ENCODE data around the gene PTCD2.

PTCD2 gene

GRCh38 chr5:72379936-72380335 is 59.8 kb downstream of the PTCD2 start:
- no peak for TF ChIP-seq CTCF (IDR thresholded peaks at IDR 0.05; ENCODE audit: borderline replicate concordance, insufficient read depth, low read depth, low read length)
- H3K4me3 ChIP-seq (ENCODE audit: low read depth, low read length) = no peak overlapping the region

- no peak overlapping the region for H3K4me3 ChIP-seq (ENCODE audit: low read depth, low read length)
- no peak for TF ChIP-seq CTCF (IDR thresholded peaks at IDR 0.05; ENCODE audit: borderline replicate concordance, insufficient read depth, low read depth, low read length)
Measured at GRCh38 chr5:72380492-72381274, 60.5 kb downstream of the PTCD2 start.

GRCh38 chr5:72383280-72383679 is 63.1 kb downstream of the PTCD2 start:
- no peak overlapping the region for H3K4me3 ChIP-seq (ENCODE audit: low read depth, low read length)
- no peak for TF ChIP-seq CTCF (IDR thresholded peaks at IDR 0.05; ENCODE audit: borderline replicate concordance, insufficient read depth, low read depth, low read length)

- TF ChIP-seq CTCF (IDR thresholded peaks at IDR 0.05; ENCODE audit: borderline replicate concordance, insufficient read depth, low read depth, low read length) = no peak
Measured at GRCh38 chr5:72383726-72384125, 63.6 kb downstream of the PTCD2 start.

GRCh38 chr5:72386639-72387038 is 66.5 kb downstream of the PTCD2 start:
- TF ChIP-seq CTCF (IDR thresholded peaks at IDR 0.05; ENCODE audit: borderline replicate concordance, insufficient read depth, low read depth, low read length) = no peak
- no peak overlapping the region for H3K4me3 ChIP-seq (ENCODE audit: low read depth, low read length)

More at GRCh38 chr5:72383726-72384125, 63.6 kb downstream of the PTCD2 start:
- H3K4me3 ChIP-seq (ENCODE audit: low read depth, low read length) = no peak overlapping the region

GRCh38 chr5:72387985-72388384 is 67.8 kb downstream of the PTCD2 start:
- no peak for TF ChIP-seq CTCF (IDR thresholded peaks at IDR 0.05; ENCODE audit: borderline replicate concordance, insufficient read depth, low read depth, low read length)
- H3K4me3 ChIP-seq (ENCODE audit: low read depth, low read length) = no peak overlapping the region

GRCh38 chr5:72388646-72389045 is 68.5 kb downstream of the PTCD2 start:
- H3K4me3 ChIP-seq (ENCODE audit: low read depth, low read length) = no peak overlapping the region
- TF ChIP-seq CTCF (IDR thresholded peaks at IDR 0.05; ENCODE audit: borderline replicate concordance, insufficient read depth, low read depth, low read length) = no peak

All from GM12875 (cell line).